ENCODE data around the gene SIGLEC1. TPM values are rescaled to one million over a fixed set of nuclear protein-coding genes. Genes with fewer than 3 reads are reported as not detected.

Gene SIGLEC1
- total and polyA plus RNA-seq, 2 donors (not counting 1 experiment from before 2014, with no cell fraction given): 0.06 to 0.15 TPM

DNA sequence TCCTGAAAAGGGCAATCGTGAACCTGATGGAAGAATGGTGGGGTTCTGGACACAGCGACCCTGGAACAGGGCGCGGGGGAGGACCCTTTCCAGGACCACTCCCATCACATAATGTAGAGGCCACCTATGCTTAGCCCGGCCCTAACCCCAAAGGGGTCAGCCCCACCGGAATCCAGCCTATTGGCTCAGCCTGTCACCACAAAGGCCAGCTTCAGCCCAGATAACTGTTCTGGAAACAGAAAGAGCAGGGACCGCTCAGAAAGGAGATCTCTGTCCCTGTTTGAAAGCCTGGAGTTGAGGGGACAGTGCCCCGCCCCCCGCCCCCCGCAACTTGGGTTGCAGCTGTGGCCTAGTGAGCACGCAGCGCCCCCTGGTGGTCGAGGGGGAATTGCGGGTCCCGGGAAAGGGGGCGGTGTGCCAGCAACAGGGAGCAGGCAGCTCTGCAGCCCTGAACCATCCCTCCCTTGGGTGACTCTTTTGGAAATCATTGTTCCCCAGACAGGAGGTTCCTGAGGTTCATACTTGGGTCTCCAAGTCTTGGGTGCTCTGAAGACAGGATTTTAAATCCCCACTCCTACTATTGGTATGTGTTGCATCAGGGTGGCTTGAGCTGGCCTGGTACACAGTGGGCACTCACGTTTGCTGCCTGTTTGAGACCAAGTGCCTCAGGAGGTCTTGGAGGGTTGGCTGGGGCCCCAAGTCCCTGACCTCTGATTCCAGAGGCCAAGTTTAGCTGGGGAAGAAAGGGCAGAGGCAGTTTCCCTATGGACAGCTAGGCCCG is 1.5 kb downstream of the SIGLEC1 start:
- Histone ChIP-seq H3K27ac (ENCODE audit: low read length in 2 of 2) (no peak overlapping the region), H4K20me1 (ENCODE audit: control insufficient read depth, insufficient read depth, low read length, poor library complexity, severe bottlenecking) (no peaks in the 10 kb centered on the region), H3K9me3 (ENCODE audit: control extremely low read depth in 1 of 3, control insufficient read depth in 2 of 3, insufficient read depth in 1 of 3, low read length in 2 of 3) (no peaks in the 10 kb centered on the region), H3K36me3 (replicated peaks in 1 of 2; ENCODE audit: control extremely low read depth in 1 of 2, control insufficient read depth in 1 of 2, extremely low read depth in 1 of 2, insufficient read depth in 2 of 2, low read length in 1 of 2) (no peaks in the 10 kb centered on the region), H3K4me2 (replicated peaks; ENCODE audit: low read depth, low read length, poor library complexity, severe bottlenecking) (no peak overlapping the region), H2AFZ (ENCODE audit: insufficient read depth, low read depth, low read length, poor library complexity, severe bottlenecking) (no peak overlapping the region), H3K9ac (ENCODE audit: low read length) (no peak overlapping the region), H3K79me2 (ENCODE audit: control insufficient read depth, insufficient read depth, low read length) (no peaks in the 10 kb centered on the region), H3K4me3 (ENCODE audit: control extremely low read depth in 1 of 5, extremely low read depth in 1 of 5, insufficient read depth in 1 of 5, low read depth in 2 of 5, low read length in 4 of 5) (no peak overlapping the region), H3K4me1 (ENCODE audit: control insufficient read depth in 2 of 2, insufficient read depth in 2 of 2, low read length in 2 of 2) (no peaks in the 10 kb centered on the region), H3K27me3 (replicated peaks in 1 of 4; ENCODE audit: control extremely low read depth in 1 of 4, control insufficient read depth in 3 of 4, insufficient read depth in 4 of 4, low read length in 3 of 4) (peaks cover 0 to 17% (median 0%) of the 10 kb centered on the region in 4 experiments)
- CTCF ChIA-PET: interaction anchor here (0.7 to 2.5 kb wide), 19 partner anchors 9 to 492 kb away, joined by 3 to 13 read pairs (median 3); partner anchors contain the start of genes ADISSP and GFRA4
- Mint-ChIP-seq H3K4me3 (no peak overlapping the region), H3K27me3 (peaks cover 17% of the 10 kb centered on the region), H3K9me3 (ENCODE audit: insufficient read depth) (no peaks in the 10 kb centered on the region), H3K27ac (no peak overlapping the region), H3K4me1 (no peaks in the 10 kb centered on the region)
- TF ChIP-seq, protein P1, sequence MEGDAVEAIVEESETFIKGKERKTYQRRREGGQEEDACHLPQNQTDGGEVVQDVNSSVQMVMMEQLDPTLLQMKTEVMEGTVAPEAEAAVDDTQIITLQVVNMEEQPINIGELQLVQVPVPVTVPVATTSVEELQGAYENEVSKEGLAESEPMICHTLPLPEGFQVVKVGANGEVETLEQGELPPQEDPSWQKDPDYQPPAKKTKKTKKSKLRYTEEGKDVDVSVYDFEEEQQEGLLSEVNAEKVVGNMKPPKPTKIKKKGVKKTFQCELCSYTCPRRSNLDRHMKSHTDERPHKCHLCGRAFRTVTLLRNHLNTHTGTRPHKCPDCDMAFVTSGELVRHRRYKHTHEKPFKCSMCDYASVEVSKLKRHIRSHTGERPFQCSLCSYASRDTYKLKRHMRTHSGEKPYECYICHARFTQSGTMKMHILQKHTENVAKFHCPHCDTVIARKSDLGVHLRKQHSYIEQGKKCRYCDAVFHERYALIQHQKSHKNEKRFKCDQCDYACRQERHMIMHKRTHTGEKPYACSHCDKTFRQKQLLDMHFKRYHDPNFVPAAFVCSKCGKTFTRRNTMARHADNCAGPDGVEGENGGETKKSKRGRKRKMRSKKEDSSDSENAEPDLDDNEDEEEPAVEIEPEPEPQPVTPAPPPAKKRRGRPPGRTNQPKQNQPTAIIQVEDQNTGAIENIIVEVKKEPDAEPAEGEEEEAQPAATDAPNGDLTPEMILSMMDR (IDR thresholded peaks at IDR 0.05): peak; percentile 95
- TF ChIP-seq EZH2 (IDR thresholded peaks at IDR 0.05; ENCODE audit: borderline replicate concordance, insufficient read depth, low read depth, low read length, poor library complexity, severe bottlenecking): no peak
- peak; percentile 57 for ATAC-seq (ENCODE audit: low read depth)
- intact Hi-C loops (cut with micrococcal nuclease): loop anchor here (2.0 kb wide), 1 partner anchor 34 kb away; no protein-coding TSS in a partner anchor
- POLR2A ChIA-PET: no interaction called here
- DNase-seq: peak; percentile 73
- WGBS (ENCODE audit: insufficient coverage): 38% methylated on average over 18 of the region's 18 CpGs

- Histone ChIP-seq H3K9me3 (ENCODE audit: control extremely low read depth in 1 of 3, control insufficient read depth in 2 of 3, insufficient read depth in 1 of 3, low read length in 2 of 3) (no peaks in the 10 kb centered on the region), H3K4me3 (ENCODE audit: control extremely low read depth in 1 of 5, extremely low read depth in 1 of 5, insufficient read depth in 1 of 5, low read depth in 2 of 5, low read length in 4 of 5) (no peak overlapping the region), H3K4me2 (replicated peaks; ENCODE audit: low read depth, low read length, poor library complexity, severe bottlenecking) (no peak overlapping the region), H4K20me1 (ENCODE audit: control insufficient read depth, insufficient read depth, low read length, poor library complexity, severe bottlenecking) (no peaks in the 10 kb centered on the region), H3K9ac (ENCODE audit: low read length) (no peak overlapping the region), H3K27ac (ENCODE audit: low read length in 2 of 2) (no peak overlapping the region), H3K36me3 (replicated peaks in 1 of 2; ENCODE audit: control extremely low read depth in 1 of 2, control insufficient read depth in 1 of 2, extremely low read depth in 1 of 2, insufficient read depth in 2 of 2, low read length in 1 of 2) (no peaks in the 10 kb centered on the region), H3K79me2 (ENCODE audit: control insufficient read depth, insufficient read depth, low read length) (no peaks in the 10 kb centered on the region), H2AFZ (ENCODE audit: insufficient read depth, low read depth, low read length, poor library complexity, severe bottlenecking) (no peak overlapping the region), H3K27me3 (replicated peaks in 1 of 4; ENCODE audit: control extremely low read depth in 1 of 4, control insufficient read depth in 3 of 4, insufficient read depth in 4 of 4, low read length in 3 of 4) (peaks cover 0 to 17% (median 0%) of the 10 kb centered on the region in 4 experiments), H3K4me1 (ENCODE audit: control insufficient read depth in 2 of 2, insufficient read depth in 2 of 2, low read length in 2 of 2) (no peaks in the 10 kb centered on the region)
- no peak overlapping the region for H3K27ac Mint-ChIP-seq
- no peak overlapping the region for H3K4me3 Mint-ChIP-seq
- no peaks in the 10 kb centered on the region for H3K4me1 Mint-ChIP-seq
- no peaks in the 10 kb centered on the region for H3K9me3 Mint-ChIP-seq (ENCODE audit: insufficient read depth)
- 54% methylated on average over 6 of the region's 6 CpGs for WGBS (ENCODE audit: insufficient coverage)
- TF ChIP-seq EZH2 (IDR thresholded peaks at IDR 0.05; ENCODE audit: borderline replicate concordance, insufficient read depth, low read depth, low read length, poor library complexity, severe bottlenecking): no peak
- TF ChIP-seq, protein P1 (IDR thresholded peaks at IDR 0.05): no peak
- ATAC-seq (ENCODE audit: low read depth) (no peak), DNase-seq (no peak)
- ChIA-PET POLR2A (no interaction called here), CTCF (interaction anchor here (0.7 to 2.5 kb wide), 12 partner anchors 8 to 147 kb away, joined by 3 to 13 read pairs (median 3); partner anchors contain the start of genes ADISSP and GFRA4)
- H3K27me3 Mint-ChIP-seq: peaks cover 17% of the 10 kb centered on the region
- intact Hi-C loops (cut with micrococcal nuclease): loop anchor here (2.0 kb wide), 1 partner anchor 33 kb away; no protein-coding TSS in a partner anchor
Observed at GRCh38 chr20:3710011-3710466, 2.4 kb downstream of the SIGLEC1 start.

Measured in B cell (primary cell).